Measurements from ENCODE around the gene WRAP73.

WRAP73 gene

GRCh38 chr1:3644273-3644672, 5.6 kb downstream of the WRAP73 start:
- no peak for DNase-seq

DNA sequence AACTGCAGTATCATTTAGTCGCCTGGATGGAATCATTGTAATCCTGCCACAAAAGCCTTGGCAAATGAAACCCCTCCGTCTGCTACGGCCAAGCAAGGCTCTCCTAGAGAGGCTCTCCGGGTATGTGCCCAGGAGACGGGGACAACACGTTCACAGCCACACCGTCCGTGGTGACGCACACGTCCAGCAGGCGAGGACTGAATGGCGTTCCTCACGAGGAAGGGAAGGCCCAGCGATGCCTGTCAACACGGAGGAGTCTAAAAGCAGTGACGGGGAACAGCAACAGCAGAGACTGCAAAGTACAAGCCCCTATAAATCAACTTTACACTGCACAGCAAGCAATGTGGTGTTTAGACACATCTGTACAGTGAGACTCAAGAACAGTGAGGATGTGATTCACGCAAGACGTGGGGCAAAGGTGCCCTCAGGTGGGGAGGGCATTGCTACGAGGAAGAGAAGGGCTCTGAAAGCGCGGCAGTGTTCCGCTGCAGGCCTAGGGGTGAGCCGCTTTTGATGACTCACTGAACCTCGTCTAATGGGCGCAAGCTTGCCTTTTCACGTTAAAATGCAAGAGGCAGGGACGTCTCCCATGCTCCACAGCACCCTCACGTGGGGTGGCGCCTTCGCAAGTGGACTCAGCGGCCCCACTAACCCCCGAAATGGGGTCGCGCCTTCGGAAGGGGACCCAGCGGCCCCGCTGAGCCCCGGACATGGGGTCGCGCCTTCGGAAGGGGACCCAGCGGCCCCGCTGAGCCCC, 6.8 kb downstream of the WRAP73 start:
- DNase-seq: no peak

DNA sequence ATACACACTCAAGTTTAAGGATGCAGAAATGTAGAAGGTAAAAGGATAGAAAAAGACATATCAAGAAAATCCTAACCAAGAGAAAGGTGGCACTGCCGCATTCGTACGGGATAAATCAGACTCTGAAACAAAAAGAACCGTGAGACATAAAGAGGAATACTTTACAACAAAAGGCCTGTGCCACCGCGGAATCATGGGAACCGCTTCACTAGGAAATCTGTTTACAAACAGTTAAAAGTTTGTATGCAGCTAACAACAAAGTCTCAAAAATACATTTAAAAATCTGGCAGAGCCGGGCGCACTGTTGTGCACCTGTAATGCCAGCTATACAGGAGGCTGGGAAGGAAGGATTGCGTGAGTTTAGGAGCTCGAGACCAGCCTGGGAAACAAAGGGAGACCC, 8.1 kb downstream of the WRAP73 start:
- DNase-seq: no peak

DNA sequence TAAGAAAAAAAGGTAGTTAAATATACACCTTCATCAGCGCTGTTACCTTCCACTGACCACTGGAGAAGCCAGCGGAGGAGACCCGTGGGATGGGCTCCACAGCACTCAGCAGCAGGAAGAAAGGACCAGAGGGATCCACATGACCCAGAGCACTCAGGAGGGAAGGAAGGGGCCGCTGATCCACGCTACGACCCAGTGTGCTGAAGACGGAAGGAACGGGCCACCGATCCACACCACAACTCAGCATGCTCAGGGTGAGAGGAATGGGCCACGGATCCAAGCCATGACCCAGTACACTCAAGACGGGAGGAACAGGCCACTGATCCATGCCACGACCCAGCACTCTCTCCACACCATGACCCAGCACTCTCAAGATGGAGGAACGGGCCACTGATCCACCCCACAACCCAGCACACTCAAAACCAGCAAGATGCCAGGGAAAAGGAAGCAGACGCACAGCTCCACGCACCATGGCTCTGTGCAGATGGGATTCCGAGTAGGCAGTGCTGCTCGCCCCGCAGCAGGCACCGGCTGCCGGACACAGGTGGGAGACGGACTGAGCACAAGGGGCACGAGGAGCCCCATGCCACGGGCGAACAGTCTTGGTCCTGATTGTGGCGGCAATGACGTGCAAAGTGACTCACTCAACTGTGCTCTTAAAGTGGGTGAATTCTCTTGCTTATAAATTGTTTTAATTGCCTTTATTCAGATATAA, 8.7 kb downstream of the WRAP73 start:
- DNase-seq: no peak

GRCh38 chr1:3640121-3640837, 9.6 kb downstream of the WRAP73 start:
- DNase-seq: no peak

- no peak for DNase-seq
Observed at GRCh38 chr1:3639397-3639911, 10.4 kb downstream of the WRAP73 start.

DNA sequence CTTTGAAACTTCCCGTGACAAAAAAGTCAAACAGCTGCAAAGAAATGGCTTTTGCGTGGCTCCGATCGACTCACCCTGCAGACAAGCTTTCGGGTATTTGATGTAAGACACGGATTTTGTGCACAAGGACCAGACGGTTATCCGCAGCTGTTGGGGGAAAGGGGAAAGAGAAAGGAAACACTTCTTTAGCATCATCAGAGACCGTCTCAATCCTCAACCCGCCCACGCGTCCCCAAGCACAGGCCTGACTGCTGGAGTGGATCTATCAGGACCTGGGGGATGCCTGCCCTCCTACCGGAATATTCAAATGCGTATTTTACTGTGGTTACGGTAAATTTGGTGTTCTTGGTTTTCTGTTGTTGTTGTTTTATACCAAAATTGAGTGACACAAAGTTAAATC, 11.2 kb downstream of the WRAP73 start:
- DNase-seq: no peak

DNA sequence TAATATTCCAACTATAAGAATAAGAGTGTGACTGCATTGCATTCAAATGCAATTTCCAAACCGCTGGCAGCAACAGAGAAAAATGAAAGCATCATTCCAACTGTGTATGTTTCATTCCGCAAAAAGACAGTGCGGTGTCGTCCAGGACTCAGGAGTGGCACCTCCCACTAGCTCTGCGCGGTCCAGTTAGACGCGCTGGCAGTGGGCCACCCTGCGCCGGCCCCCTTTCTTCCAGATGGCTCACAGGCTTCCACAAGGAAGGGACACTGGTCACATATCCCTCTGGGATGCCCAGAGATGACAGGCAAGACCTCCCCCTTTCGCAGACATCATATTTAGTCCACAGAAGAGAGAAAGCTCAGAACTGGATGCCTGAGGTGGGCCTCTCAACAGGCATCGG, 11.9 kb downstream of the WRAP73 start:
- no peak for DNase-seq

DNA sequence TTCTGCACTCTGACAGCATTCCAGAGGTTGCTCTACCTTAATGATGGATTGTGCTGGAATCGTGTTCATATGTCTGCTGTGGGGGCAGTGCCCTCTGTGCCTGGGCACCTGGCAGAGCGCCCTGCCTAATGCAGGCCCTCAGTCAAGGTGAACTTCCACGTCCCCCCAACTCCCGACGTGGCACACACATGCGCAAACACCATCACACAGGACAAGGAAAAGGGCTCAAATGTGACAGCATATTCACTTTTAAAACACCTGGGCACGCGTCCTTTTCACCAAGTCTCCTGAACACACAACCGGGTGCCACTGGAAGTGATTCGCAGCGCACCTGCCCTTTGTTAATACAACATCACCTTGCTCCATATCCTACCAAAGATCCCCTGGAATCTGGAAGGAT, 13.4 kb downstream of the WRAP73 start:
- DNase-seq: no peak

- no peak for DNase-seq
Observed at GRCh38 chr1:3636080-3636479, 13.8 kb downstream of the WRAP73 start.

- no peak for DNase-seq
Observed at GRCh38 chr1:3634059-3634800, 15.7 kb downstream of the WRAP73 start.

GRCh38 chr1:3633344-3634058, 16.4 kb downstream of the WRAP73 start:
- DNase-seq: no peak

DNA sequence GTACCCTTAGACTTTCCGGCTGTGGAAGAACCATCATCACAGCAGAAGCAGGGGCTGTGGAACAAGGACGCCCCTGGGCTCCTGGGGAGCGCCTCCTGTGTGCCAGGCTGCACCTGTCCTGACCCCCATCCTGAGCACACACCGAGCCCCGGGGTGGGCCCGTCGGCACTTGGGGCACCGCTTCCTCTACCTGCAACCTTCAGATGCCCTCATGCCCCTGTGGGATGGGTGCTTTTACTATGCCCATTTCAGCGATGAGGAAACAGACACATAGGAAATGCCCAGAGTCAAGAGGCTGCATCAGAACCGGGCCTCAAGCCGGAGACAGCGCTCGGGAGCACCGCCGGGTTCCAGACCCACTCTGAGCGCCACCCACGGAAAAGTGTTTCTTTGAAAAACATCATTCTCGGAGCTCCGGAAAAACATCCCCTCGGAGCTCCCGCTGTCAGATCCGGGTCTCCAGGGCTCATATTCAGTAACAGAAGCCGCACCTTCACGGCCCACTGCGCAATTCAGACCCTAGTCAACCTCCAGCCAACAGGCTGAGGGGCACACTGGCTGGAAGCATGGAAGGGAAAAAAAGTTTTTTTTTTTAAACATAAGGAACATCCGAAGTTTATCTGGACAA, 17.1 kb downstream of the WRAP73 start:
- DNase-seq: no peak

- no peak for DNase-seq
Observed at GRCh38 chr1:3632298-3632697, 17.6 kb downstream of the WRAP73 start.

DNA sequence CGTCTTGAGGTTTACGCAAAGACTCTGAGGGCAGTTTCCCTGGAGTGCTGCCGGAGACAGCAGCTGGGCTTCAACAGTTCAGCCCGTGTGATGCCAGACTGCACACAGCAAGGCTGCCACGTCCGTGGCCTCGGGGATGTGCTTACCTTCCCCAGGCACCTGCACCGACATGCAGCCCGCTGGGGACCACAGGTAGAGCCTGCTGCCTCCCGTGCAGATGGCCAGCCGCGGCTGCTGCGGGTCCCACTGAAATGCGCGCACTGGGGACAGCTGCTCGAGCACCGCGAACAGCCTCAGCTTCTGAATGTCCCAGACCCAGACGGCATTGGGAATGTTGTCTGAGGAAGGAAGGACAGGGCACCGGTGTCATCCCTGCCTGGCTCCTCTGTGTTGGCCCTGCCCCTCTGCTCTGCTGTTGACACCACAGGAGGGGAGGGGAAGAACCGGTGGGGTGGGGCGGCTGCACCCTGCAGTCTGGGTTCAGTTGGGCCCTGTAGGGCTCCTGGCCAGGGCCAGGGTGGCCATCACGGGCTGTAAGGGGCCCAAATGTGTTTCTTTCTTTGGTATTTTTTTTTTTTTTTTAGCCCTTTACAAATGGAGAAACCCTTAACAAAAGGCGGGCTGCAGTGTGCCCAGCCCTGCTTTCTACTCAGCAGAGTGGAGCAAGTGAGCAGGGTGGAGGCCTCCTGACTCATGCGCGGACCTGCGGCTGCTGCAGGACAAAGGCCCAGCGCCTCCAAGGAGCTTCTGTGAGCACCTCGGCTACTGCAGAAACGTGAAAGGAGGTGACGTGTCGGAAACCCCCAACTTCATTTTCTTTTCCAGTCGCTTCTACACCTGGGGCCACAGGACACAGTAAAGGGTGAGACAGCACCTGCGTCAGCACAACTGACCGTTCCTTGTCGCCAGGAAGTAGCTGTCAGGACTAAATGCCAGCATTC, 18.3 kb downstream of the WRAP73 start:
- no peak for DNase-seq

DNA sequence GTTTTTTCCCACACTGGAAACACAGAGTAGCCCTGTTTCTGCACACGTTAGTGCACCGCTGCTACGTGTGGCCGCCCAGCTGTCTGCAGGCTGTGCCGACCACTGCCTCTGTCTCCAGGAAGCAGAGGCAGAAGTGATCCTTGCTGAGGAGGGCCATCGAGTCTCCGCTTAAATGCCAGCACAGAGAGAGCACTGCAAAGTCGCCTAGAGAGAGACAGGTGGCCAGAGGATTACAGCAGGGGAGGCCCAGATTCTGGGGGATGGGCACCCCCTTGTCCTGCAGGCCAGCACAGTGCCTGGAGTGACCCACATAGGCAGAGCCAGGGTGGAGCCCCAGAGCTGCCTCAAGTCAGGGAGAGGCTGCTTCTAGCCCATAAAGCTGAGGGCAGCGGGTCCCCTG, 19.0 kb downstream of the WRAP73 start:
- no peak for DNase-seq

DNA sequence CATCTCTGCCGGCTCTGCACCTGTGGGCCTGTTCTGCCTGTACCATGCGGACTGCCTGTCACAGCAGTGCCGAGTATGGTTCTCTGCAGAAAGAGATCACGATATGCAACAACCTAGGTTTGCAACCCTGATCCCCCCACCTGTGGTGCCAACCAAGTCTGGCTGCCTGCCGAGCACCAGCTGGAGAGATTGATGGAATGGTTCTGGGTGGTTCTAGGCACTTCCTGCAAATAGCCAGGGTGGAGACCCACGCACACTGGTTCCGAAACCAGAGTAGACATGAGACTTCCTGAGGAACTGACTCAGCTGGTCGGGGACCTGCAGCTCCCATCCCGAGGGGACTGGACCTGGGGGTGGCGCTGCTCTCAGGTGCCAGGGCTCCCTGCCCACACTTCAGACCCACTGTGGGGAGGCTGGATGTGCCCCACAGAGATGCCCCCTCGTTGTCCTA, 19.7 kb downstream of the WRAP73 start:
- DNase-seq: no peak

- no peak for DNase-seq
Observed at GRCh38 chr1:3629561-3630160, 20.2 kb downstream of the WRAP73 start.

GRCh38 chr1:3628445-3628844, 21.5 kb downstream of the WRAP73 start:
- no peak for DNase-seq

Data from fibroblast of upper back skin (primary cell).